ENCODE data around the gene PLOD3. TPM values are rescaled to one million over a fixed set of nuclear protein-coding genes. Genes with fewer than 3 reads are reported as not detected.
A peak's percentile ranks its signal among the peaks of the same experiment; 100 is the strongest.

The PLOD3 gene
- total RNA-seq, 2 donors from 2014 or later, result 66.2 to 72.3 TPM

DNA sequence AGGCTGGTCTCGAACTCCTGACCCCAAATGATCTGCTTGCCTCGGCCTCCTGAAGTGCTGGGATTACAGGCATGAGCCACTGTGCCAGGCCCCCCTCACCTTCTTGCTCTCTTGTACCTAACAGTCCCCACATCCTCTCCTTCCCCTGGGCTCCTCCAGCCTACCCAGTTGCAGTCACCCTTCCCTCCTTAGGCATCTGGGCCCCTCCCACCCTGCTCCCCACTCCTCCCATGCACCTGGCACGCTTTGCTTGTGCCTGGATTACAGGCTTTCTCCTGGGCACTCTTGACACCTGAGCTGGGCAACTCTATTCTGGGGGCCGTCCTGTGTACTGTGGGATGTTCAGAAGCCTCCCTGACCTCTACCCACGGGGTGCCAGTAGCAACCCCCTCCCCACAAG, 17.3 kb upstream of the PLOD3 start:
- Mint-ChIP-seq H3K4me1 (ENCODE audit: low read depth in 2 of 2) (peaks cover 5 to 6% of the 10 kb centered on the region in 2 donors), H3K36me3 (no peaks in the 10 kb centered on the region), H3K27me3 (no peaks in the 10 kb centered on the region), H3K9me3 (no peaks in the 10 kb centered on the region), H3K27ac (no peak overlapping the region), H3K4me3 (no peak overlapping the region)
- DNase-seq (ENCODE audit: low spot score), result no peak
- no peak for ATAC-seq

DNA sequence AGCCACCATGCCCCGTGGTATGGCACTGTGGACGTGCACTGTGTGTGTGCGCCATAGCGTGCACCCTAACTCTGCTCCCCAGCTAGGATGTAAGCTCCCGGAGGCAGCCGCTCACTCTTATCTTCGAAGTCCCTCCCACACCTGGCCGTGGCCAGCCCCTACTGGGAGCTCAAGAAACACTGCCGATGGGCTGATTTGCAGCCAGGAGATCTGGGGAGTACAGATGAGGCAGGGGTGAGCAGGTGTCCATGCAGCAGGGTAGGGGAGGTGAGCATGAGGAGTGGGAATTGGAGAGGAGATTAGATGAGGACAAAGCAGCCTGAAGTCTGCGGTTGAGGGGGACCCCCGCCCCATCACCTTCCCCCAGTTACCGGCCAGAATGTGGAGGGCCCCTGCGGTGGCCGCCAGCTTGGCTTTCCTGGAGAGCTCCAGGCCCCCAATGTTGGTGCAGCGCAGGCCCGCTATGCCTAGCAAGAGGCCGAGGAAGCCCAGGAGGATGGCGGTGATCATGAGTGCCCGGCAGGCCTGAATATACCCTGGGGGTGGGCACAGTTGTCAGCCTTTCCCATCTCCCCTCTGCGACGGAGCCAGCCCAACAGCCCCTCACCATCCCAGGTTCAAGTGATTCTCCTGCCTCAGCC, 16.6 kb upstream of the PLOD3 start:
- Mint-ChIP-seq H3K27me3 (no peaks in the 10 kb centered on the region), H3K9me3 (no peaks in the 10 kb centered on the region), H3K27ac (no peak overlapping the region), H3K36me3 (no peaks in the 10 kb centered on the region), H3K4me3 (no peak overlapping the region), H3K4me1 (ENCODE audit: low read depth in 2 of 2) (peaks cover 5 to 6% of the 10 kb centered on the region in 2 donors)
- ATAC-seq (no peak), DNase-seq (ENCODE audit: low spot score) (no peak)

DNA sequence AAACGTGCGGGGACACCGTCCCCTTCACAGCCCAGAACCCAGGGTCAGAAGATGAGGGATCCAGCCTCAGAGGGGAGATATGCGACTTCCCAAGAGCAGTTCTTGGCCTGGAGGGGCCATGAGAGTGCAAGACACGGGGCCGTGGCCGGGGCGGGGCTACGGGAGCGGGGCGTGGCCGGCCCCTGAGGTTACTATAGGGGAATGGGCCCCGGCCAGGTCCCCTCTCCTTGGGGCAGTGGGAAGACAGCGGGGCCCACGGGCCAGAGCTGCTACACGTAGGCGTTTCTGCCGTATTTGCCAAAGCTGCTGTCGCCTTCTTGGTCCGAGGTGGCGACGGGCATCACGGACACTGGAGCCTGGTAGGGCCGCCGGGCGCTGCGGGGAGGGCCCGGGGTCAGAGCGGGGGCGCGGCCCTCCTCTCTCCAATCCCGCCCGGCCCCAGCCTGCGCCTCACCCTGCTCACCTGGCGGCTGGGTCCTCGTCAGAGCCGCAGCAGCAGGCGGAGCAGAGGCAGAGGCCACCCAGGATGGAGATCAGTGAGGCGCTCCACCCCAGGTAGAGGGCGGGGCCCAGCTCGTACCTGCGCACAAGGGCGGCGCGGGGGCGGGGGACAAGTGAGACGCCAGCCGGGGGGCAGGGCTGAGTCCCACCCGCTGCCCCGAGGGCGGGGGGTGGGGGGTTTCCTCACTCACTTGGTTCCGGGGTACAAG, 14.9 kb upstream of the PLOD3 start:
- H3K27me3 Mint-ChIP-seq, result no peaks in the 10 kb centered on the region
- no peak overlapping the region for H3K27ac Mint-ChIP-seq
- ATAC-seq, result no peak
- no peak overlapping the region for H3K4me3 Mint-ChIP-seq
- peaks cover 5 to 6% of the 10 kb centered on the region in 2 donors for H3K4me1 Mint-ChIP-seq (ENCODE audit: low read depth in 2 of 2)
- DNase-seq (ENCODE audit: low spot score), result no peak
- no peaks in the 10 kb centered on the region for H3K9me3 Mint-ChIP-seq
- no peaks in the 10 kb centered on the region for H3K36me3 Mint-ChIP-seq

DNA sequence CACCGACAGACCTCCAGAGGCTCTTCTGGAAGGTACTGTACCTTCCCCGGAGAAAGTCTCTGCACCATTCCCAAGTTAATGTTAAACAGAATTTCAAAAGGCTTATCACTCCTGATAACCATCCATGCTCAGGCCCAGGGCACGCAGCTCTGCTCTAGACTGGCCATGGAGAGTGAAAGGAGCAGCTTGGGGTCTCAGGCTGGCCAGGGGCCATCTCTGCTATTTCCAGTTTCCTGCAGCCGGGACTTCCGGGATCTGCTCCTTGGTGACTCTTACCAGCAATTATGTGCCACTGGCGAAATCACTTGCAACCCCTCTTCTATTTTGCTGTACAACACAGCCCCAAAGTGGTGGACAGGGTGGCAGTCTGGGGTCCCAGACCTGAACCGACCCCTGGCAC, 14.3 kb upstream of the PLOD3 start:
- Mint-ChIP-seq H3K36me3 (no peaks in the 10 kb centered on the region), H3K27ac (no peak overlapping the region), H3K4me3 (no peak overlapping the region), H3K4me1 (ENCODE audit: low read depth in 2 of 2) (peaks cover 5 to 6% of the 10 kb centered on the region in 2 donors), H3K27me3 (no peaks in the 10 kb centered on the region), H3K9me3 (no peaks in the 10 kb centered on the region)
- no peak for ATAC-seq
- no peak for DNase-seq (ENCODE audit: low spot score)

DNA sequence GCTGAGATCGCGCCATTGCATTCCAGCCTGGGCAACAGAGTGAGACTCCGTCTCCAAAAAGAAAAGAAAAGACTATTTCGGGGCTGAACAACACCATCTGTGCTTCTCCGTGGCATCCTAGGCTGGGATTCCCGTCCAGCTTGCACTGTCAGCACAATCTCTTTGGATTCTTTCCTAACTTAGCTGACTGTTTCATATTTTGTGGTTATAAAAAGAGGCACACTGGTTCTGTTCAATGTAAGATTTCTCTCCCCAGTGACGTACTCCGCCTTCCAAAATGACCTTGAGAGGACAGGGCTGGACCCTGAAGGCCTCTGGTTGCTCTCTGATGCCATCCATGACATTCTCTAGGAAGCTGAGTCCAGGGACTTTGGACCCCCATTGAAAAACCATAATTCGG, 9.3 kb upstream of the PLOD3 start:
- ATAC-seq (no peak), DNase-seq (ENCODE audit: low spot score) (no peak)
- Mint-ChIP-seq H3K9me3 (no peaks in the 10 kb centered on the region), H3K27me3 (no peaks in the 10 kb centered on the region), H3K36me3 (no peaks in the 10 kb centered on the region), H3K4me1 (ENCODE audit: low read depth in 2 of 2) (peaks cover 6 to 10% of the 10 kb centered on the region in 2 donors), H3K27ac (no peak overlapping the region), H3K4me3 (no peak overlapping the region)

DNA sequence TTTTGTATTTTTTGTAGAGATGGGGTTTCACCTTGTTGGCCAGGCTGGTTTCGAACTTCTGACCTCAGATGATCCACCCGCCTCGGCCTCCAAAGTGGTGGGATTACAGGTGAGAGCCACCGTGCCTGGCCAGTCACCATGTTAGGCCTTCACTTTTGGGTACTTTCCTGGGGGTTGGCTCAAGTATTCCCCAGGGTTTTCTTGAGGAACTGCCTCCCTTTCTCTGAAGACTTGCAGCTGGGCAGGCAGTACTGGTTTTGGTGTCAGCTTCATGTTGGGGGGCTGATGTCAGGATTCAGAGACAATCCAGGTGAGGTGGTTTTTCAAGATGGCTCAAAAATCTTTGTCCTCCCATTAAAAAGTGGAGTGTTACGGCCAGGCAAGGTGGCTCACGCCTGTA, 8.3 kb upstream of the PLOD3 start:
- no peak overlapping the region for H3K27ac Mint-ChIP-seq

DNA sequence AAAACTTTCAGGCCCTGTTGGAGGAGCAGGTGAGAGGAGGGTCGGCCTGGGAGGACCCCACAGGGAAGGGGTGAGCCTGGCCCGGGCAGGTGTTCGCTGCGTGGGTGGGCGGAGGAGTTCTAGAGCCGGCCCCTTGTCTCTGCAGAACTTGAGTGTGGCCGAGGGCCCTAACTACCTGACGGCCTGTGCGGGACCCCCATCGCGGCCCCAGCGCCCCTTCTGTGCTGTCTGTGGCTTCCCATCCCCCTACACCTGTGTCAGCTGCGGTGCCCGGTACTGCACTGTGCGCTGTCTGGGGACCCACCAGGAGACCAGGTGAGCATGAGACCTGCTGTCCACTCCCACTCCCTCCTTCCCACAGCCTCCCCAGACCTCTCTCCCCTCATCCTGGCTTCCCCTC, 6.1 kb upstream of the PLOD3 start:
- H3K27ac Mint-ChIP-seq, result no peak overlapping the region
- DNase-seq (ENCODE audit: low spot score), result no peak

More for the DNA sequence above, 8.3 kb upstream of the PLOD3 start:
- Mint-ChIP-seq H3K9me3 (no peaks in the 10 kb centered on the region), H3K27me3 (no peaks in the 10 kb centered on the region), H3K4me3 (no peak overlapping the region), H3K36me3 (no peaks in the 10 kb centered on the region), H3K4me1 (ENCODE audit: low read depth in 2 of 2) (peaks cover 4 to 13% of the 10 kb centered on the region in 2 donors)
- no peak for DNase-seq (ENCODE audit: low spot score)
- ATAC-seq, result no peak

DNA sequence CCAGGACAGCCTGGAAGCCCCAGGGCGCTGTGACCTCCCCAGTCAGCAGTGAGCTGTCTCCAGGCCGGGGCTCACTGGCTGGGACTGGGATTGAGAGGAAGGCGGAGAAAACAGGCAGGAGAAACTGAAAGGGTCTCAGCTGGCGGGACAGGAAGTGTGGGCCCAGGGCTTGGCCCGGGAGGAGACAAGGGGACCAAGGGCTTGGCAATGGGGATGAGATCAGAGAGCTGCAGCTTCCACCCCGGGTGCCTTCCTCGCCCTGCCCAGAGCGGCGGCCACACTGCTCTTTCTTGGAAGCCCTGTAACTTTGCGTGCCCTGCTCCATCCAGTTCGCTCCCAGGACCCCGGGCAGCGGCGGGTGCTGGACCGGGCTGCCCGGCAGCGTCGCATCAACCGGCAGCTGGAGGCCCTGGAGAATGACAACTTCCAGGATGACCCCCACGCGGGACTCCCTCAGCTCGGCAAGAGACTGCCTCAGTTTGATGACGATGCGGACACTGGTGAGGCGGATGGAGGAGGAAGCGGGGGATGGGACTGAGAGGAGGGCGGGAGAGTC, 5.0 kb upstream of the PLOD3 start:
- no peak overlapping the region for H3K4me3 Mint-ChIP-seq
- no peaks in the 10 kb centered on the region for H3K9me3 Mint-ChIP-seq
- H3K36me3 Mint-ChIP-seq, result no peaks in the 10 kb centered on the region
- no peak overlapping the region for H3K27ac Mint-ChIP-seq
- H3K4me1 Mint-ChIP-seq (ENCODE audit: low read depth in 2 of 2), result peaks cover 18 to 22% of the 10 kb centered on the region in 2 donors
- ATAC-seq (no peak), DNase-seq (ENCODE audit: low spot score) (no peak)
- H3K27me3 Mint-ChIP-seq, result no peaks in the 10 kb centered on the region

More for the DNA sequence above, 6.1 kb upstream of the PLOD3 start:
- H3K27me3 Mint-ChIP-seq, result no peaks in the 10 kb centered on the region
- H3K36me3 Mint-ChIP-seq, result no peaks in the 10 kb centered on the region
- no peak for ATAC-seq
- no peaks in the 10 kb centered on the region for H3K9me3 Mint-ChIP-seq
- no peak overlapping the region for H3K4me3 Mint-ChIP-seq
- peaks cover 15 to 17% of the 10 kb centered on the region in 2 donors for H3K4me1 Mint-ChIP-seq (ENCODE audit: low read depth in 2 of 2)

DNA sequence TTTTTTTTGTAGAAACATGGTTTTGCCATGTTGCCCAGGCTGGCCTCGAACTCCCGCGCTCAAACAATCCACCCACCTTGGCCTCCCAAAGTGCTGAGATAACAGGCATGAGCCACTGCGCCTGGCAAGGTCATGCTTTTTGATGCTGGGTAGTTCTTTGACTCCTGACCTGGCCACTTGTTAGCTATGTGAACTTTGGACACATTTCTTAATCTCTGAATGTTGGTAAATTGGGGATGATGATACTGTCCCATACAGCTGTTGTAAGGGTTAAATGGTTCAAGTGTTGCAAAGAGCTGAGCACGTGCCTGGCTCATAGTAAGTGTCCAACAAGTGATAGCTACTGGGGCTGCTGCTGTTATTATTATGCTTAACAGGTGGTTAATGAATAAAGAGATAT, 2.9 kb upstream of the PLOD3 start:
- H3K4me3 Mint-ChIP-seq, result no peak overlapping the region
- H3K9me3 Mint-ChIP-seq, result no peaks in the 10 kb centered on the region
- H3K27me3 Mint-ChIP-seq, result no peaks in the 10 kb centered on the region
- no peaks in the 10 kb centered on the region for H3K36me3 Mint-ChIP-seq
- no peak for ATAC-seq
- H3K4me1 Mint-ChIP-seq (ENCODE audit: low read depth in 2 of 2), result peaks cover 30 to 34% of the 10 kb centered on the region in 2 donors
- DNase-seq (ENCODE audit: low spot score), result no peak
- no peak overlapping the region for H3K27ac Mint-ChIP-seq

DNA sequence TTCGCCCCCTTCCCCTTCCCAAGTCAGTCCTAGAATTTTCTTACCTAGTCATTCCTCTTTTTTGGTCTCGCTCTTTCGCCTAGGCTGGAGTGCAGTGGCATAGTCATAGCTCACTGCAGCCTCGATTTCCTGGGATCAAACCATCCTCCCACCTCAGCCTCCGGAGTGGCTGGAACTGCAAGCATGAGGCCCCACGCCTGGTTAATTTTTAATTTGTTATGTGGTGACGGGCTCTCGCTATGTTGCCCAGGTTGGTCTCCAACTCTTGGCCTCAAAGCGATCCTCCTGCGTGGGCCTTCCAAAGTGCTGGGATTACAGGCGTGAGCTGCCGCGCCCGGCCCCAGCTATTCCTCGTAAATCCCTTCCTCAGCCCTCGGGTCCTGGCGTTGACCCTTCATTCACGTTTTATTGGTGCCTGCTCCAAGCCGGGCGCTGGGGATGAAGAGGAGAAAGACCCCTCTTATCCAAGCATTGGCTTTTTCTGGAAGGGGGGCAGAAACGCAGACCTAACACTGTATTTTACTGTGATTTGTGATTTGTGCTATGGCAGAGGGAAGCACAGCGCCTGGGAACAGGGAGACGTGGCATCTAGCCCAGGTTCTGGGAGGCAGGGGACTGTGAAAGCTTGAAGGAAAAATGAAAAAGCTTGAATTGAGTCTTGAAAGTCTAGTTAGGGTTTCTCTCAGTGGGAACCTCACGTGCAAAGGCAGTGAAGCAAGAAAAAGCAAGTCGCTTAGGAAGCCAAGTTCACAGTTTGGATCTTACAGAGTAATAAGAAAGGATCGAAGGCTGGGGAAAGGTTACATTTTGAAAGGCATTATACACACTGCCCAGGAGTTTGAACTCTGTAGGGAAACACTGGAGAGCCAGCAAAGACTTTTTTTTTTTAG, 1.1 kb upstream of the PLOD3 start:
- Mint-ChIP-seq H3K4me3 (peak overlapping the region; percentile 97), H3K36me3 (no peaks in the 10 kb centered on the region), H3K9me3 (no peaks in the 10 kb centered on the region), H3K4me1 (ENCODE audit: low read depth in 2 of 2) (peaks cover 30 to 34% of the 10 kb centered on the region in 2 donors), H3K27me3 (no peaks in the 10 kb centered on the region), H3K27ac (peak overlapping the region; percentile 91 to 97)
- ATAC-seq (peak in 1 of 2 donors; percentile 1), DNase-seq (ENCODE audit: low spot score) (no peak)

DNA sequence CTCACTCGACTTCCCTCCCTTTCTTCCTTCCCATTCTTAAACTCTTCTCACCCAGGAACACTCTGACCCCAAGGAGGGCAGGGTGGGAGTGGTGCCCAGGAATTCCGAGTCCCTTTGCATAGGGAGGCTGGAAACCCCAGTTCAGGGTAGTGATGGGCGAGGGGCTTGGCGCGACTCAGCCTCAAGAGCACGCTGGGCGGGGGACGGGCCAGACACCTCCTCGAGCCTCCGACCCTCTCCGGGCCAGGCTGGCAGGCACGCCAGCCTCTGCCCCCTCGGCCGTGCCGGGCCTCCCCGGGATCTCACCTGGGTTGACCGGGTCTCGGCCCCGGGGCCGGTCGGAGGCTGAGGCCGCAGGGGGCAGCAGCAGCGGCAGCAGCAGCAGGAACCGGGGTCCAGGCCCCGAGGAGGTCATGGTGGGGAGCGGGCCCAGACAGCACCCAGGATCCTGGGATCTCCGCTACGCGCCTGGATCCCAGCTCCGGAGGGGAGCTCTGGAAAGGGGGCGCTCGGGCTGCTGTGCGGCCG, 457 bp downstream of the PLOD3 start:
- no peaks in the 10 kb centered on the region for H3K36me3 Mint-ChIP-seq
- H3K27ac Mint-ChIP-seq, result peak overlapping the region; percentile 91 to 97
- no peaks in the 10 kb centered on the region for H3K27me3 Mint-ChIP-seq
- H3K4me3 Mint-ChIP-seq, result peak overlapping the region; percentile 97
- peaks cover 27 to 34% of the 10 kb centered on the region in 2 donors for H3K4me1 Mint-ChIP-seq (ENCODE audit: low read depth in 2 of 2)
- no peaks in the 10 kb centered on the region for H3K9me3 Mint-ChIP-seq
- peak in 1 of 2 donors; percentile 41 for ATAC-seq
- DNase-seq (ENCODE audit: low spot score), result no peak

DNA sequence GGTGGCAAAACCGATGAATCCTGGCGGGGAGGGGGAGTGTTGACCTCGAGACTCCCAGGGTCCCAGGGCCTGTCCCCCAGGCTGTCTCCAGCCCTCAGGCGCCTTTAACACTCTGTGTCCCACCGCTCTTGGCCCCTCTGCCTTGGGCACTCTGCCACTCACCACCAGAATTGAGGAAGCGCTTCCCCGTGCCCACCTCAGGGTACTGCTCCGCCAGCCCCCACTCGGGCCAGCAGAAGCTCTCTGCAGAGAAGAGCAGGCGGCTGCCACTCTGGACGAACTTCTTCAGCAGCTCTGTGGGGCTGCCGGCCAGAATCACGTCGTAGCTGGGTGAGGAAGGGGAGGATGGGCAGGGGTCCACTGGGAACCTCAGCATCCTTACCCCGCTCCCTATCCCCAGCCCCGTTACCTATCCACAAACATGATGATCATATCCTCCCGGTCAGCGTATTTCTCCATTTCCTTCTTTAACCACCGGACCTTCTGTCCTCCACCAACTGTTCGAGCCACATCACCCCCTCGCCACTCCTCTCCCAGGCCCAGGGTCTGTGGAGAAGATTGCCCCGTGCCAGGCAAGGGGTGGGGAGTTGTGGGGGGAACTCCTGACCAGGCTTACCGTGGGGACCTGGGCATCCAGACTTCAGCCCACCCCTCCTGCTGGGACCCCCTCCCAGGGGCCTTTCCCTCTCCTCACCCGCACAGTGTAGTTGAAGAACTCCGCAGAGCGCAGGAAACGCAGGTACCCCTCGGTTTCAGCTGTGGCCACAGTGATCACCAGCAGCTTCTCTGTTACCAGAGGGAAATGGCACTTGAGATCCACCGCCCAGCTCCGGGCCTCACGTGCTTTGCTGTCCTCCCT, 1.2 kb downstream of the PLOD3 start:
- Mint-ChIP-seq H3K4me1 (ENCODE audit: low read depth in 2 of 2) (peaks cover 20 to 34% of the 10 kb centered on the region in 2 donors), H3K9me3 (no peaks in the 10 kb centered on the region), H3K4me3 (peak overlapping the region; percentile 97), H3K27ac (peak overlapping the region; percentile 91 to 97), H3K27me3 (no peaks in the 10 kb centered on the region), H3K36me3 (no peaks in the 10 kb centered on the region)
- ATAC-seq, result no peak
- DNase-seq (ENCODE audit: low spot score), result no peak

DNA sequence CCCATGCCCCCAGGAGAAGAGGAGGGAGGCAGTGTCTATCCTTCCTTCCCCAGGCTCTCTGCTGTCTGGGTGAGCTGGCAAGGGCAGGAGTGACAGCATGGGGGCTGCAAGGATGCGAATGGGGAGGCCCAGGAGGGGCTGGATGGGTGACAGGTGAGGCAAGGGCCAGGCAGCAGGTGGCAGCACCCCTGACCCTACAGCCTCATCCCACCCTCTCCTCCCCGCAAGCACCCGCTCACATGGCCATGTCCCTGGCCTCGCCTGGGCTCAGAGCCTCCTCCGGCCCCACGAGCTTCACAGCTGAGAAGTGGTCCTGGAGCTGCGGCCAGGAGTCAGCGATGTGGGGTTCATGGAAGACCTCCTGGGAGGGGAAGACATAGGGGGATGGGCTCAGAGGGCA, 5.4 kb downstream of the PLOD3 start:
- Mint-ChIP-seq H3K4me1 (ENCODE audit: low read depth in 2 of 2) (peaks cover 12% of the 10 kb centered on the region in 2 donors), H3K9me3 (no peaks in the 10 kb centered on the region), H3K4me3 (no peak overlapping the region), H3K27ac (no peak overlapping the region), H3K36me3 (no peaks in the 10 kb centered on the region), H3K27me3 (no peaks in the 10 kb centered on the region)
- ATAC-seq (no peak), DNase-seq (ENCODE audit: low spot score) (no peak)

All from natural killer cell treated with Interleukin-12 subunit alpha and Interleukin-12 subunit beta and Interleukin-15 and Interleukin-18, amount 100 ng/mL, for 72 hours (primary cell).